Effector CD8-positive, alpha-beta T cell (primary cell): ENCODE results near the gene ERICH4.
A peak's percentile ranks its signal among the peaks of the same experiment; 100 is the strongest.
"Not testable (repeated sequence)": the region's sequence is repeated elsewhere in the genome, so short reads cannot be mapped to it uniquely, and the experiment has no call there.

Source experiments
- DNase-seq: peaks from one replicate; lab custom pipeline; 2025; lab: John Stamatoyannopoulos, UW

Gene ERICH4

GRCh38 chr19:41435936-41436673 lies 6.9 kb upstream of the ERICH4 start:
- no peak for DNase-seq

GRCh38 chr19:41436674-41436951 lies 6.3 kb upstream of the ERICH4 start:
- no peak for DNase-seq

- DNase-seq = no peak
Observed at GRCh38 chr19:41437944-41438574, 4.9 kb upstream of the ERICH4 start.

GRCh38 chr19:41439441-41440222 lies 3.3 kb upstream of the ERICH4 start, which contains the start of gene DMAC2:
Gene DMAC2 (minus strand): TSS chr19:41439912. CDS start chr19:41439899, 13 bp downstream.
- peak; percentile 86 for DNase-seq

GRCh38 chr19:41441321-41441945 lies 1.5 kb upstream of the ERICH4 start:
- no peak for DNase-seq

- no peak for DNase-seq
Observed at GRCh38 chr19:41443813-41444455, 978 bp downstream of the ERICH4 start.

- DNase-seq = no peak
Observed at GRCh38 chr19:41445575-41445974, 2.6 kb downstream of the ERICH4 start.

- no peak for DNase-seq
Observed at GRCh38 chr19:41447732-41448332, 4.9 kb downstream of the ERICH4 start.

GRCh38 chr19:41449079-41449864 lies 6.3 kb downstream of the ERICH4 start:
- DNase-seq = peak; percentile 62

GRCh38 chr19:41449865-41450178 lies 6.9 kb downstream of the ERICH4 start:
- DNase-seq = no peak

GRCh38 chr19:41452584-41453275 lies 9.8 kb downstream of the ERICH4 start:
- DNase-seq = no peak

GRCh38 chr19:41455936-41456335 lies 13.0 kb downstream of the ERICH4 start:
- DNase-seq = no peak

- no peak for DNase-seq
Observed at GRCh38 chr19:41456342-41456918, 13.5 kb downstream of the ERICH4 start.

GRCh38 chr19:41457241-41457640 lies 14.3 kb downstream of the ERICH4 start:
- DNase-seq = no peak

GRCh38 chr19:41462497-41462896 lies 19.5 kb downstream of the ERICH4 start:
- DNase-seq = no peak

GRCh38 chr19:41463257-41464256 lies 20.6 kb downstream of the ERICH4 start:
- not testable (repeated sequence) for DNase-seq

- DNase-seq = no peak
Observed at GRCh38 chr19:41476583-41476982, 33.6 kb downstream of the ERICH4 start.

- no peak for DNase-seq
Observed at GRCh38 chr19:41478171-41478570, 35.2 kb downstream of the ERICH4 start.
